ENCODE measurements around the gene INCENP.
"Not testable (repeated sequence)": the region's sequence is repeated elsewhere in the genome, so short reads cannot be mapped to it uniquely, and the experiment has no call there.

INCENP gene

GRCh38 chr11:62123669-62124185, at the start of gene INCENP:
TSS of gene INCENP (plus strand) at chr11:62124011. CDS start at chr11:62128162, 4,151 bp downstream.
- DNase-seq = peak; percentile 91

GRCh38 chr11:62075438-62075837, 48.4 kb upstream of the INCENP start:
- DNase-seq = no peak

- DNase-seq = no peak
Measured at GRCh38 chr11:62077132-62077531, 46.7 kb upstream of the INCENP start.

GRCh38 chr11:62081378-62082291, 42.2 kb upstream of the INCENP start:
- DNase-seq = peak; percentile 86

- no peak for DNase-seq
Measured at GRCh38 chr11:62082292-62082657, 41.5 kb upstream of the INCENP start.

GRCh38 chr11:62084801-62085200, 39.0 kb upstream of the INCENP start:
- DNase-seq = not testable (repeated sequence)

GRCh38 chr11:62087694-62088093, 36.1 kb upstream of the INCENP start:
- DNase-seq = no peak

GRCh38 chr11:62088331-62088933, 35.4 kb upstream of the INCENP start:
- DNase-seq = no peak

GRCh38 chr11:62103141-62103540, 20.7 kb upstream of the INCENP start:
- DNase-seq = no peak

GRCh38 chr11:62103986-62104385, 19.8 kb upstream of the INCENP start:
- no peak for DNase-seq

GRCh38 chr11:62104816-62105653, 18.8 kb upstream of the INCENP start:
- no peak for DNase-seq

GRCh38 chr11:62105667-62106191, 18.1 kb upstream of the INCENP start:
- no peak for DNase-seq

- DNase-seq = no peak
Measured at GRCh38 chr11:62108017-62108750, 15.6 kb upstream of the INCENP start.

- DNase-seq = no peak
Measured at GRCh38 chr11:62108971-62109404, 14.8 kb upstream of the INCENP start.

GRCh38 chr11:62115085-62115694, 8.6 kb upstream of the INCENP start:
- DNase-seq = no peak

GRCh38 chr11:62116451-62116850, 7.4 kb upstream of the INCENP start:
- DNase-seq = no peak

GRCh38 chr11:62119569-62119968, 4.2 kb upstream of the INCENP start:
- no peak for DNase-seq

GRCh38 chr11:62120001-62120400, 3.8 kb upstream of the INCENP start:
- DNase-seq = no peak

- no peak for DNase-seq
Measured at GRCh38 chr11:62120431-62120830, 3.4 kb upstream of the INCENP start.

GRCh38 chr11:62122076-62122475, 1.7 kb upstream of the INCENP start:
- DNase-seq = no peak
